ENCODE data around the gene BDNF. TPM values are rescaled to one million over a fixed set of nuclear protein-coding genes. Genes with fewer than 3 reads are reported as not detected.

The BDNF gene
- total RNA-seq, 1 experiment from 2014 or later: 8.5 TPM

GRCh38 chr11:27618281-27618915, 81.9 kb downstream of the BDNF start:
- DNase-seq: no peak
- no peaks in the 10 kb centered on the region for H3K9me3 Mint-ChIP-seq (ENCODE audit: unreplicated experiment)
- no peak overlapping the region for H3K27ac Mint-ChIP-seq (ENCODE audit: unreplicated experiment)
- no peak overlapping the region for H3K4me3 Mint-ChIP-seq (ENCODE audit: unreplicated experiment)
- no peak for TF ChIP-seq CTCF (IDR thresholded peaks at IDR 0.05; ENCODE audit: insufficient read depth in 1 of 2, low read depth in 1 of 2, low read length in 1 of 2, severe bottlenecking in 1 of 2, unreplicated experiment in 1 of 2)
- Histone ChIP-seq H3K36me3 (ENCODE audit: control insufficient read depth, insufficient read depth, low read length) (no peaks in the 10 kb centered on the region), H3K9me3 (no peaks in the 10 kb centered on the region), H3K4me3 (ENCODE audit: low read depth, low read length) (no peak overlapping the region), H3K4me1 (no peaks in the 10 kb centered on the region), H3K27me3 (replicated peaks; ENCODE audit: control insufficient read depth, insufficient read depth, low read length) (no peaks in the 10 kb centered on the region)
- no peaks in the 10 kb centered on the region for H3K36me3 Mint-ChIP-seq (ENCODE audit: insufficient read depth, unreplicated experiment)
- intact Hi-C loops (cut with micrococcal nuclease; ENCODE audit: unreplicated experiment): no loop called here
- BruUV-seq (replicated peaks): no TSS peak
- ChIA-PET CTCF (no interaction called here), POLR2A (no interaction called here)
- H3K4me1 Mint-ChIP-seq (ENCODE audit: low read depth, unreplicated experiment): no peaks in the 10 kb centered on the region
- no peaks in the 10 kb centered on the region for H3K27me3 Mint-ChIP-seq (ENCODE audit: insufficient read depth, unreplicated experiment)

GRCh38 chr11:27616711-27617110, 83.5 kb downstream of the BDNF start:
- H3K4me3 Mint-ChIP-seq (ENCODE audit: unreplicated experiment): no peak overlapping the region
- no peaks in the 10 kb centered on the region for H3K4me1 Mint-ChIP-seq (ENCODE audit: low read depth, unreplicated experiment)
- Histone ChIP-seq H3K4me1 (no peaks in the 10 kb centered on the region), H3K4me3 (ENCODE audit: low read depth, low read length) (no peak overlapping the region), H3K36me3 (ENCODE audit: control insufficient read depth, insufficient read depth, low read length) (no peaks in the 10 kb centered on the region), H3K27me3 (replicated peaks; ENCODE audit: control insufficient read depth, insufficient read depth, low read length) (no peaks in the 10 kb centered on the region), H3K9me3 (no peaks in the 10 kb centered on the region)
- intact Hi-C loops (cut with micrococcal nuclease; ENCODE audit: unreplicated experiment): no loop called here
- H3K9me3 Mint-ChIP-seq (ENCODE audit: unreplicated experiment): no peaks in the 10 kb centered on the region
- CTCF ChIA-PET: no interaction called here
- TF ChIP-seq CTCF (IDR thresholded peaks at IDR 0.05; ENCODE audit: insufficient read depth in 1 of 2, low read depth in 1 of 2, low read length in 1 of 2, severe bottlenecking in 1 of 2, unreplicated experiment in 1 of 2): no peak
- H3K36me3 Mint-ChIP-seq (ENCODE audit: insufficient read depth, unreplicated experiment): no peaks in the 10 kb centered on the region
- no peak overlapping the region for H3K27ac Mint-ChIP-seq (ENCODE audit: unreplicated experiment)
- BruUV-seq (replicated peaks): no TSS peak
- POLR2A ChIA-PET: no interaction called here
- DNase-seq: no peak
- peaks cover 5% of the 10 kb centered on the region for H3K27me3 Mint-ChIP-seq (ENCODE audit: insufficient read depth, unreplicated experiment)

DNA sequence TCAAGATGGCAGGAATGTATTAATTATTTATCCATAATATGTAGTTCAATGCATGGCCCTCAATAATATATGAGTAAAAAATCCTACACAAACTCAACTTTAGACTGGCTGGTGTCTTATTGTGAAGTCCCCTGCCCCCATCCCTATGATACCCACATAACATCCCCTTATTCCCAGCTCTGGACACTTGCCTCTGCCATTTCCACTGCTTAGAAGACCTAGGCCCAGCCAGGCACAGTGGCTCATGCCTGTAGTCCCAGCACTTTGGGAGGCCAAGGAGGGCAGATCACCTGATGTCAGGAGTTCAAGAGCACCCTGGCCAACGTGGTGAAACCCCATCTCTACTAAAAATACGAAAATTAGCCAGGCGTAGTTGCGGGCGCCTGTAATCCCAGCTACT, 84.4 kb downstream of the BDNF start:
- Histone ChIP-seq H3K4me3 (ENCODE audit: low read depth, low read length) (no peak overlapping the region), H3K4me1 (no peaks in the 10 kb centered on the region), H3K9me3 (no peaks in the 10 kb centered on the region), H3K27me3 (replicated peaks; ENCODE audit: control insufficient read depth, insufficient read depth, low read length) (no peaks in the 10 kb centered on the region), H3K36me3 (ENCODE audit: control insufficient read depth, insufficient read depth, low read length) (no peaks in the 10 kb centered on the region)
- TF ChIP-seq CTCF (IDR thresholded peaks at IDR 0.05; ENCODE audit: insufficient read depth in 1 of 2, low read depth in 1 of 2, low read length in 1 of 2, severe bottlenecking in 1 of 2, unreplicated experiment in 1 of 2): no peak
- Mint-ChIP-seq H3K27ac (ENCODE audit: unreplicated experiment) (no peak overlapping the region), H3K4me1 (ENCODE audit: low read depth, unreplicated experiment) (no peaks in the 10 kb centered on the region), H3K4me3 (ENCODE audit: unreplicated experiment) (no peak overlapping the region), H3K27me3 (ENCODE audit: insufficient read depth, unreplicated experiment) (peaks cover 12% of the 10 kb centered on the region), H3K9me3 (ENCODE audit: unreplicated experiment) (no peaks in the 10 kb centered on the region), H3K36me3 (ENCODE audit: insufficient read depth, unreplicated experiment) (no peaks in the 10 kb centered on the region)
- ChIA-PET POLR2A (no interaction called here), CTCF (no interaction called here)
- no peak for DNase-seq
- BruUV-seq (replicated peaks): no TSS peak
- intact Hi-C loops (cut with micrococcal nuclease; ENCODE audit: unreplicated experiment): no loop called here
